Fibroblast of lung (primary cell): ENCODE data around the gene SEC31A. TPM values are rescaled to one million over a fixed set of nuclear protein-coding genes. Genes with fewer than 3 reads are reported as not detected.
"Not testable (repeated sequence)": the region's sequence is repeated elsewhere in the genome, so short reads cannot be mapped to it uniquely, and the experiment has no call there.

ENCODE experiments used
- DNase-seq, 2 donors: peaks; one replicate each; pipeline versions ENCODE4 v3.0.0 to v3.0.0-alpha.2; 2010; ENCODE audit warnings: low read depth in 2 of 2
- H2AFZ ChIP-seq: 2 replicates; pipeline ENCODE4 v1.5.1; 2012; ENCODE audit warnings: low read length, control low read depth, inconsistent platforms
- H3K27ac ChIP-seq: 2 replicates; pipeline ENCODE4 v1.5.1; 2011; ENCODE audit warnings: low read length, control low read depth; ENCODE audit not compliant: insufficient read depth
- H3K27me3 ChIP-seq: 2 replicates; pipeline ENCODE4 v1.5.1; 2011; ENCODE audit warnings: mild to moderate bottlenecking, low read length; ENCODE audit not compliant: control insufficient read depth, insufficient read depth
- H3K36me3 ChIP-seq: 2 replicates; pipeline ENCODE4 v1.5.1; 2011; ENCODE audit warnings: low read length; ENCODE audit not compliant: control insufficient read depth, insufficient read depth
- H3K4me1 ChIP-seq: 2 replicates; pipeline ENCODE4 v1.5.1; 2011; ENCODE audit warnings: low read length; ENCODE audit not compliant: control insufficient read depth, insufficient read depth; ENCODE audit errors: extremely low read depth
- H3K4me2 ChIP-seq: 2 replicates; pipeline ENCODE4 v1.5.1; 2011; ENCODE audit warnings: low read length, control low read depth; ENCODE audit not compliant: insufficient read depth; ENCODE audit errors: extremely low read depth
- H3K4me3 ChIP-seq, 4 experiments: fragments of 200-600 bp in 1 of 4; sonication (generic) in 1 of 4; replicated peaks in 1 of 4; 2 replicates each; pipeline ENCODE4 v1.5.1; 2011 to 2016; ENCODE audit warnings: low read length in 4 of 4, low read depth in 3 of 4, mild to moderate bottlenecking in 3 of 4, control low read depth in 2 of 4, inconsistent platforms in 1 of 4, mixed read lengths in 1 of 4; ENCODE audit not compliant: insufficient read depth in 1 of 4; ENCODE audit errors: control extremely low read depth in 1 of 4
- H3K79me2 ChIP-seq: 2 replicates; pipeline ENCODE4 v1.5.1; 2012; ENCODE audit warnings: mild to moderate bottlenecking, low read length, inconsistent platforms; ENCODE audit not compliant: control insufficient read depth, insufficient read depth
- H3K9ac ChIP-seq: 2 replicates; pipeline ENCODE4 v1.5.1; 2011; ENCODE audit warnings: mild to moderate bottlenecking, low read length, control low read depth; ENCODE audit not compliant: insufficient read depth
- H3K9me3 ChIP-seq: 2 replicates; pipeline ENCODE4 v1.5.1; 2012; ENCODE audit warnings: low read depth, low read length; ENCODE audit not compliant: control insufficient read depth, insufficient read depth
- H4K20me1 ChIP-seq: 2 replicates; pipeline ENCODE4 v1.5.1; 2011; ENCODE audit warnings: low read length; ENCODE audit not compliant: control insufficient read depth, insufficient read depth; ENCODE audit errors: extremely low read depth
- EZH2 ChIP-seq: IDR thresholded peaks from 2 replicates; pipeline ENCODE4 v1.5.1; 2012; ENCODE audit warnings: low read length, control low read depth, mild to moderate bottlenecking; ENCODE audit errors: missing control alignments
- polyA plus RNA-seq, 2 donors: library from polyadenylated mRNA; depleted of rRNA in 1 of 2; stranded (reverse) in 1 of 2; unstranded in 1 of 2; fragments of >200 nt; gene quantifications; 2 replicates each; pipeline ENCODE4 v1.2.1, GENCODE V29; 2011 to 2012; ENCODE audit warnings: missing spikeins in 1 of 2
- total RNA-seq: library from RNA; depleted of rRNA; stranded (reverse); fragments of >200 nt; gene quantifications from 2 replicates; pipeline ENCODE4 v1.2.1, GENCODE V29; 2014
- TF ChIP-seq, protein P1 (sequence below), 2 donors: IDR thresholded peaks in 1 of 2; conservative IDR thresholded peaks in 1 of 2; 1 replicate in 1 of 2; 2 replicates in 1 of 2; pipeline ENCODE4 v1.5.1; 2011 to 2012; ENCODE audit warnings: low read length in 2 of 2, control low read depth in 1 of 2, inconsistent platforms in 1 of 2, low read depth in 1 of 2, mild to moderate bottlenecking in 1 of 2

SEC31A gene
- total and polyA plus RNA-seq, 2 donors (not counting 1 experiment from before 2014, with no cell fraction given): 342 to 472 TPM

DNA sequence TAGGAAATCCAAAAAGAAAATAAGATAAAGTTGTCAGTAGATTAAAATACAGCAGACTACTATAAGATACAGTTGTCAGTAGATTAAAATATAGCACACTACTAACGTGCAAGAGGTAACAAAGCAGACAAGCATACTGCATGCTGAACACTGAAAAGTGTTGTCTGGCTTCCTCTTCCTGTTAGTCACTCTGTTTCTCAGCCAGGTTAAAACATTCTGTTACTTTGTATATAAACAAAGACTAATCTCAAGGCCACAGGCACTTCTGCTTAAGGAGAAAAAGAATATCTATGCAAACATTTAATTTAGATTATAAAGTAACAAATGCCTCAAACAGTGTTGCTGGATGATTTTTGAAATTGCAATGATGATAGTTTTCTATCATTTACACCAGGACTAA, 51.3 kb downstream of the SEC31A start:
- peak in 1 of 2 donors; percentile 37 for DNase-seq
- H2AFZ ChIP-seq: no peak overlapping the region
- H3K9me3 ChIP-seq: no peaks in the 10 kb centered on the region
- H3K4me1 ChIP-seq: no peaks in the 10 kb centered on the region
- H3K79me2 ChIP-seq: peaks cover 2% of the 10 kb centered on the region
- H3K4me2 ChIP-seq: no peak overlapping the region
- H3K36me3 ChIP-seq: peaks cover 14% of the 10 kb centered on the region
- no peak overlapping the region for H3K4me3 ChIP-seq
- H4K20me1 ChIP-seq: no peaks in the 10 kb centered on the region
- TF ChIP-seq, protein P1, sequence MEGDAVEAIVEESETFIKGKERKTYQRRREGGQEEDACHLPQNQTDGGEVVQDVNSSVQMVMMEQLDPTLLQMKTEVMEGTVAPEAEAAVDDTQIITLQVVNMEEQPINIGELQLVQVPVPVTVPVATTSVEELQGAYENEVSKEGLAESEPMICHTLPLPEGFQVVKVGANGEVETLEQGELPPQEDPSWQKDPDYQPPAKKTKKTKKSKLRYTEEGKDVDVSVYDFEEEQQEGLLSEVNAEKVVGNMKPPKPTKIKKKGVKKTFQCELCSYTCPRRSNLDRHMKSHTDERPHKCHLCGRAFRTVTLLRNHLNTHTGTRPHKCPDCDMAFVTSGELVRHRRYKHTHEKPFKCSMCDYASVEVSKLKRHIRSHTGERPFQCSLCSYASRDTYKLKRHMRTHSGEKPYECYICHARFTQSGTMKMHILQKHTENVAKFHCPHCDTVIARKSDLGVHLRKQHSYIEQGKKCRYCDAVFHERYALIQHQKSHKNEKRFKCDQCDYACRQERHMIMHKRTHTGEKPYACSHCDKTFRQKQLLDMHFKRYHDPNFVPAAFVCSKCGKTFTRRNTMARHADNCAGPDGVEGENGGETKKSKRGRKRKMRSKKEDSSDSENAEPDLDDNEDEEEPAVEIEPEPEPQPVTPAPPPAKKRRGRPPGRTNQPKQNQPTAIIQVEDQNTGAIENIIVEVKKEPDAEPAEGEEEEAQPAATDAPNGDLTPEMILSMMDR (conservative IDR thresholded peaks at IDR 0.05 in 1 of 2, IDR thresholded peaks at IDR 0.05 in 1 of 2; ENCODE audit: low read depth in 1 of 2, low read length in 2 of 2): no peak
- TF ChIP-seq EZH2: no peak
- no peak overlapping the region for H3K9ac ChIP-seq
- no peaks in the 10 kb centered on the region for H3K27me3 ChIP-seq
- no peak overlapping the region for H3K27ac ChIP-seq

DNA sequence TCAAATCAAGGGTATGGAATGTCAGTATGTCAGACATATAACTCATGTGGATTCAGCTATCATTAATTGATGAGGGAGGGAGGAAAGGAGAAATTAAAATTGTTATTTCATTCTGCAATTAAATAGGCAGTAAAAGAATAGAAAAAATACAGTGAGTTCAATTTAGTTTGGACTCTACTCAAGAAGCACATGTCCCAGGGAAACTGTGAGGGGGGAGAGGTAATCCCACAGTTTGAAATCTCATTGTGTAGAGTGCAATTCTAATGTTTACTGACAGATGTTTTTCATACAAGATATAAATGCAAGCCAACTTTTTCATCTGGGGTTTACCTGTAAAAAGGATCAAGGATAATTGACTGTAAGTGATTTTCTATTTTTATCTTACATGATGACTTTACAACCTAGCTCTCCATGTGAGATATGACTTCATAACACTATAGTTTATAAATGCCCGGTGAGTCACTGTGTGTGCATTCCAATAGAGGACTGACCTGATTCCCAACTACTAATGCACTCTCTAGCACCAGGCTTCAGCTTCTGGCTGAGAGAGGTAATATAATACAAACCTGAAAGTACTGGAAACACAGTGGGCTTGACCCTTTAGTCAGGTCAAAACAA, 57.1 kb downstream of the SEC31A start:
- no peak overlapping the region for H3K9ac ChIP-seq
- no peak overlapping the region for H3K4me2 ChIP-seq
- peaks cover 7% of the 10 kb centered on the region for H3K79me2 ChIP-seq
- peak overlapping the region; percentile 65 for H3K27ac ChIP-seq
- no peak overlapping the region for H2AFZ ChIP-seq
- H3K4me1 ChIP-seq: peaks cover 6% of the 10 kb centered on the region
- peaks cover 8% of the 10 kb centered on the region for H3K36me3 ChIP-seq
- TF ChIP-seq, protein P1 (conservative IDR thresholded peaks at IDR 0.05 in 1 of 2, IDR thresholded peaks at IDR 0.05 in 1 of 2; ENCODE audit: low read depth in 1 of 2, low read length in 2 of 2): peak in 1 of 2 donors; percentile 14
- TF ChIP-seq EZH2: no peak
- DNase-seq: peak; percentile 86 to 88
- H3K9me3 ChIP-seq: no peaks in the 10 kb centered on the region
- peaks cover 3% of the 10 kb centered on the region for H4K20me1 ChIP-seq
- H3K4me3 ChIP-seq: no peak overlapping the region
- no peaks in the 10 kb centered on the region for H3K27me3 ChIP-seq

DNA sequence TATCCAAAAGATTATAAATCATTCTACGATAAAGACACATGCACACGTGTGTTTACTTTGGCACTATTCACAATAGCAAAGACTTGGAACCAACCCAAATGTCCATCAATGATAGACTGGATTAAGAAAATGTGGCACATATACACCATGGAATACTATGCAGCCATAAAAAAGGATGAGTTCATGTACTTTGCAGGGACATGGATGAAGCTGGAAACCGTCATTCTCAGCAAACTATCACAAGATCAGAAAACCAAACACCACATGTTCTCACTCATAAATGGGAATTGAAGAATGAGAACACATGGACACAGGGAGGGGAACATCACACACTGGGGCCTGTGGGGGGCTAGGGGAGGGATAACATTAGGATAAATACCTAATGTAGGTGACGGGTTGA, 57.9 kb downstream of the SEC31A start:
- not testable (repeated sequence) for H3K79me2 ChIP-seq, H2AFZ ChIP-seq, H3K4me1 ChIP-seq, DNase-seq, H3K4me2 ChIP-seq, H3K36me3 ChIP-seq, H3K9ac ChIP-seq, H3K9me3 ChIP-seq, H3K27me3 ChIP-seq, H3K27ac ChIP-seq, H4K20me1 ChIP-seq, H3K4me3 ChIP-seq
